Astrocyte (in vitro differentiated cells and primary cell): Measurements from ENCODE around the gene SLC35C1. TPM values are rescaled to one million over a fixed set of nuclear protein-coding genes. Genes with fewer than 3 reads are reported as not detected.

Experiments
- DNase-seq: peaks from one replicate; pipeline ENCODE4 v3.0.0-alpha.2; 2010; ENCODE audit warnings: low read depth
- FAIRE-seq: peaks from 2 replicates; lab custom pipeline; 2011; peaks lifted over from hg19 to GRCh38; lab: Jason Lieb, UNC
- H2AFZ ChIP-seq: 2 replicates; pipeline ENCODE4 v1.6.0; 2012; ENCODE audit warnings: low read depth, low read length, inconsistent platforms
- H3K27ac ChIP-seq: 2 replicates; pipeline ENCODE4 v1.5.1; 2011; ENCODE audit warnings: low read depth, low read length, inconsistent platforms
- H3K27me3 ChIP-seq: 2 replicates; pipeline ENCODE4 v1.6.0; 2011; ENCODE audit warnings: low read length, inconsistent platforms; ENCODE audit not compliant: insufficient read depth
- H3K36me3 ChIP-seq: 2 replicates; pipeline ENCODE4 v1.5.1; 2011; ENCODE audit warnings: low read length, inconsistent platforms; ENCODE audit not compliant: insufficient read depth
- H3K4me1 ChIP-seq: 2 replicates; pipeline ENCODE4 v1.5.1; 2011; ENCODE audit warnings: low read length, inconsistent platforms; ENCODE audit not compliant: insufficient read depth
- H3K4me2 ChIP-seq: 2 replicates; pipeline ENCODE4 v1.6.0; 2012; ENCODE audit warnings: low read length, inconsistent platforms
- H3K4me3 ChIP-seq: 2 replicates; pipeline ENCODE4 v1.5.1; 2011; ENCODE audit warnings: low read depth, mild to moderate bottlenecking, low read length, inconsistent platforms; ENCODE audit not compliant: insufficient read depth
- H3K79me2 ChIP-seq: 2 replicates; pipeline ENCODE4 v1.6.0; 2012; ENCODE audit warnings: mild to moderate bottlenecking, low read length, inconsistent platforms; ENCODE audit not compliant: insufficient read depth
- H3K9ac ChIP-seq: 2 replicates; pipeline ENCODE4 v1.6.0; 2012; ENCODE audit warnings: mild to moderate bottlenecking, low read length, inconsistent platforms
- H3K9me3 ChIP-seq: 2 replicates; pipeline ENCODE4 v1.5.1; 2012; ENCODE audit warnings: low read depth, mild to moderate bottlenecking, low read length, inconsistent platforms; ENCODE audit not compliant: insufficient read depth
- H4K20me1 ChIP-seq: 2 replicates; pipeline ENCODE4 v1.6.0; 2012; ENCODE audit warnings: low read length, inconsistent platforms; ENCODE audit not compliant: insufficient read depth
- H3K27ac Mint-ChIP-seq: one replicate; pipeline ENCODE4 v1.8.0; 2021; ENCODE audit warnings: mild to moderate bottlenecking, mixed read lengths; ENCODE audit not compliant: unreplicated experiment
- H3K27me3 Mint-ChIP-seq: one replicate; pipeline ENCODE4 v1.8.0; 2021; ENCODE audit warnings: low read depth, mixed read lengths; ENCODE audit not compliant: unreplicated experiment
- H3K36me3 Mint-ChIP-seq: one replicate; pipeline ENCODE4 v1.8.0; 2021; ENCODE audit warnings: low read depth, mixed read lengths; ENCODE audit not compliant: unreplicated experiment
- H3K4me1 Mint-ChIP-seq: one replicate; pipeline ENCODE4 v1.8.0; 2021; ENCODE audit warnings: low read depth, mixed read lengths; ENCODE audit not compliant: unreplicated experiment
- H3K4me3 Mint-ChIP-seq: one replicate; pipeline ENCODE4 v1.8.0; 2021; ENCODE audit warnings: mild to moderate bottlenecking, moderate library complexity, mixed read lengths; ENCODE audit not compliant: unreplicated experiment
- H3K9me3 Mint-ChIP-seq: one replicate; pipeline ENCODE4 v1.8.0; 2021; ENCODE audit warnings: mild to moderate bottlenecking, mixed read lengths; ENCODE audit not compliant: unreplicated experiment
- CTCF ChIP-seq: IDR thresholded peaks from 2 replicates; pipeline ENCODE4 v1.5.1; 2011; ENCODE audit warnings: low read depth, mild to moderate bottlenecking, inconsistent platforms, low read length, moderate library complexity; ENCODE audit not compliant: insufficient read depth
- EZH2 ChIP-seq: IDR thresholded peaks from 2 replicates; pipeline ENCODE4 v1.6.1; 2012; ENCODE audit warnings: mild to moderate bottlenecking, low read length, inconsistent platforms; ENCODE audit not compliant: insufficient read depth
- total RNA-seq: library from RNA; stranded (reverse); gene quantifications from 2 replicates; pipeline ENCODE4 v1.2.1, GENCODE V29; 2021

The SLC35C1 gene
- total RNA-seq, 1 donor from 2014 or later = 23.4 TPM

- Histone ChIP-seq H3K79me2 (no peaks in the 10 kb centered on the region), H3K9ac (no peak overlapping the region), H4K20me1 (no peaks in the 10 kb centered on the region), H3K27ac (no peak overlapping the region), H3K4me1 (no peaks in the 10 kb centered on the region), H3K36me3 (no peaks in the 10 kb centered on the region), H3K4me3 (no peak overlapping the region), H3K9me3 (no peaks in the 10 kb centered on the region), H2AFZ (no peak overlapping the region), H3K27me3 (peaks cover 22% of the 10 kb centered on the region), H3K4me2 (no peak overlapping the region)
- H3K27ac Mint-ChIP-seq = no peak overlapping the region
- no peaks in the 10 kb centered on the region for H3K36me3 Mint-ChIP-seq
- TF ChIP-seq CTCF (no peak), EZH2 (no peak)
- FAIRE-seq (no peak), DNase-seq (no peak)
- no peak overlapping the region for H3K4me3 Mint-ChIP-seq
- H3K27me3 Mint-ChIP-seq = peaks cover 49% of the 10 kb centered on the region
- peaks cover 6% of the 10 kb centered on the region for H3K9me3 Mint-ChIP-seq
- peaks cover 11% of the 10 kb centered on the region for H3K4me1 Mint-ChIP-seq
Measured at GRCh38 chr11:45827123-45827522, 22.2 kb downstream of the SLC35C1 start.

GRCh38 chr11:45828996-45829395 is 24.0 kb downstream of the SLC35C1 start:
- no peak overlapping the region for H3K4me3 Mint-ChIP-seq
- no peaks in the 10 kb centered on the region for H3K4me1 ChIP-seq
- H3K4me3 ChIP-seq = no peak overlapping the region
- no peak for FAIRE-seq
- peaks cover 22% of the 10 kb centered on the region for H3K27me3 ChIP-seq
- DNase-seq = no peak
- H3K27ac Mint-ChIP-seq = no peak overlapping the region
- TF ChIP-seq EZH2 = no peak
- TF ChIP-seq CTCF = no peak
- H2AFZ ChIP-seq = no peak overlapping the region
- no peaks in the 10 kb centered on the region for H4K20me1 ChIP-seq
- H3K79me2 ChIP-seq = no peaks in the 10 kb centered on the region
- peaks cover 5% of the 10 kb centered on the region for H3K4me1 Mint-ChIP-seq
- no peaks in the 10 kb centered on the region for H3K36me3 ChIP-seq
- peaks cover 2% of the 10 kb centered on the region for H3K36me3 Mint-ChIP-seq
- no peak overlapping the region for H3K9ac ChIP-seq
- H3K9me3 Mint-ChIP-seq = peaks cover 6% of the 10 kb centered on the region
- peaks cover 53% of the 10 kb centered on the region for H3K27me3 Mint-ChIP-seq
- no peak overlapping the region for H3K27ac ChIP-seq
- no peaks in the 10 kb centered on the region for H3K9me3 ChIP-seq
- H3K4me2 ChIP-seq = no peak overlapping the region

- Histone ChIP-seq H3K9me3 (no peaks in the 10 kb centered on the region), H4K20me1 (no peaks in the 10 kb centered on the region), H3K27ac (no peak overlapping the region), H3K4me1 (no peaks in the 10 kb centered on the region), H3K27me3 (peaks cover 26% of the 10 kb centered on the region), H3K4me3 (no peak overlapping the region), H3K9ac (no peak overlapping the region), H3K4me2 (no peak overlapping the region), H3K36me3 (no peaks in the 10 kb centered on the region), H3K79me2 (no peaks in the 10 kb centered on the region), H2AFZ (no peak overlapping the region)
- Mint-ChIP-seq H3K9me3 (peaks cover 6% of the 10 kb centered on the region), H3K27me3 (peaks cover 55% of the 10 kb centered on the region), H3K36me3 (peaks cover 2% of the 10 kb centered on the region), H3K27ac (no peak overlapping the region), H3K4me3 (no peak overlapping the region), H3K4me1 (peaks cover 4% of the 10 kb centered on the region)
- TF ChIP-seq EZH2 = no peak
- TF ChIP-seq CTCF = no peak
- no peak for FAIRE-seq
- DNase-seq = no peak
Measured at GRCh38 chr11:45830596-45830995, 25.6 kb downstream of the SLC35C1 start.
